Kidney glomerular epithelial cell (primary cell): ENCODE results near the gene TTC12.

ENCODE experiments used
- DNase-seq: peaks from one replicate; lab custom pipeline; 2025; lab: John Stamatoyannopoulos, UW

The TTC12 gene

GRCh38 chr11:113314389-113315301 lies at the start of gene TTC12:
Gene TTC12 (plus strand): TSS chr11:113314583. CDS start chr11:113316258, 1,675 bp downstream.
- DNase-seq, result peak; percentile 81

GRCh38 chr11:113265362-113265761 lies 49.0 kb upstream of the TTC12 start:
- no peak for DNase-seq

GRCh38 chr11:113267493-113267892 lies 46.9 kb upstream of the TTC12 start:
- no peak for DNase-seq

GRCh38 chr11:113269096-113269495 lies 45.3 kb upstream of the TTC12 start:
- DNase-seq, result no peak

- DNase-seq, result no peak
Measured at GRCh38 chr11:113269636-113270035, 44.7 kb upstream of the TTC12 start.

- DNase-seq, result no peak
Measured at GRCh38 chr11:113270080-113270479, 44.3 kb upstream of the TTC12 start.

- no peak for DNase-seq
Measured at GRCh38 chr11:113271551-113272245, 42.7 kb upstream of the TTC12 start.

GRCh38 chr11:113272281-113272680 lies 42.1 kb upstream of the TTC12 start:
- DNase-seq, result no peak

GRCh38 chr11:113272927-113273615 lies 41.3 kb upstream of the TTC12 start:
- no peak for DNase-seq

- DNase-seq, result no peak
Measured at GRCh38 chr11:113273720-113274119, 40.7 kb upstream of the TTC12 start.

GRCh38 chr11:113274713-113275582 lies 39.4 kb upstream of the TTC12 start:
- no peak for DNase-seq

GRCh38 chr11:113275602-113276001 lies 38.8 kb upstream of the TTC12 start:
- DNase-seq, result no peak

- DNase-seq, result no peak
Measured at GRCh38 chr11:113276466-113276865, 37.9 kb upstream of the TTC12 start.

GRCh38 chr11:113277907-113278306 lies 36.5 kb upstream of the TTC12 start:
- DNase-seq, result no peak

- DNase-seq, result no peak
Measured at GRCh38 chr11:113278481-113278880, 35.9 kb upstream of the TTC12 start.

GRCh38 chr11:113278925-113279324 lies 35.5 kb upstream of the TTC12 start:
- no peak for DNase-seq

- DNase-seq, result no peak
Measured at GRCh38 chr11:113279591-113279990, 34.8 kb upstream of the TTC12 start.

- DNase-seq, result no peak
Measured at GRCh38 chr11:113281052-113281725, 33.2 kb upstream of the TTC12 start.

- DNase-seq, result no peak
Measured at GRCh38 chr11:113282898-113283437, 31.4 kb upstream of the TTC12 start.

GRCh38 chr11:113283881-113284280 lies 30.5 kb upstream of the TTC12 start:
- DNase-seq, result no peak

- no peak for DNase-seq
Measured at GRCh38 chr11:113286009-113286408, 28.4 kb upstream of the TTC12 start.
